Measurements from ENCODE around the gene CLEC11A.
"Not testable (repeated sequence)": the region's sequence is repeated elsewhere in the genome, so short reads cannot be mapped to it uniquely, and the experiment has no call there.

Gene CLEC11A

GRCh38 chr19:50761501-50761900 lies 38.3 kb downstream of the CLEC11A start:
- not testable (repeated sequence) for DNase-seq (ENCODE audit: low spot score)

- not testable (repeated sequence) for DNase-seq (ENCODE audit: low spot score)
These were observed 40.4 kb downstream of the CLEC11A start for GRCh38 chr19:50763521-50763920.

GRCh38 chr19:50764409-50764808 lies 41.2 kb downstream of the CLEC11A start:
- DNase-seq (ENCODE audit: low spot score), result no peak

- not testable (repeated sequence) for DNase-seq (ENCODE audit: low spot score)
These were observed 43.6 kb downstream of the CLEC11A start for GRCh38 chr19:50766746-50767145.

GRCh38 chr19:50767263-50767662 lies 44.1 kb downstream of the CLEC11A start:
- DNase-seq (ENCODE audit: low spot score), result peak; percentile 44

GRCh38 chr19:50768277-50768676 lies 45.1 kb downstream of the CLEC11A start:
- no peak for DNase-seq (ENCODE audit: low spot score)

- DNase-seq (ENCODE audit: low spot score), result not testable (repeated sequence)
These were observed 47.0 kb downstream of the CLEC11A start, which contains the start of gene GPR32 for GRCh38 chr19:50770164-50770563. GPR32 (plus strand) TSS chr19:50770464; CDS start chr19:50770601, 137 bp downstream.

GRCh38 chr19:50770888-50771287 lies 47.7 kb downstream of the CLEC11A start:
- no peak for DNase-seq (ENCODE audit: low spot score)

- no peak for DNase-seq (ENCODE audit: low spot score)
These were observed 49.3 kb downstream of the CLEC11A start for GRCh38 chr19:50772476-50772875.

- DNase-seq (ENCODE audit: low spot score), result not testable (repeated sequence)
These were observed 49.7 kb downstream of the CLEC11A start for GRCh38 chr19:50772912-50773311.

GRCh38 chr19:50773454-50773853 lies 50.3 kb downstream of the CLEC11A start:
- not testable (repeated sequence) for DNase-seq (ENCODE audit: low spot score)

All from kidney tubule cell (primary cell).